Keratinocyte (primary cell): ENCODE results near the gene SEMA4D. TPM values are rescaled to one million over a fixed set of nuclear protein-coding genes. Genes with fewer than 3 reads are reported as not detected.

Experiments used
- DNase-seq: peaks from one replicate; pipeline ENCODE4 v3.0.0-alpha.2; 2011; ENCODE audit warnings: low read depth, missing footprints, low spot score
- FAIRE-seq: peaks from 2 replicates; lab custom pipeline; 2011; peaks lifted over from hg19 to GRCh38; lab: Jason Lieb, UNC
- H2AFZ ChIP-seq: 2 replicates; pipeline ENCODE4 v1.6.0; 2012; ENCODE audit warnings: low read length, control low read depth, inconsistent platforms; ENCODE audit not compliant: control insufficient read depth
- H3K27ac ChIP-seq: 2 replicates; pipeline ENCODE4 v1.5.1; 2011; ENCODE audit warnings: low read length; ENCODE audit not compliant: control insufficient read depth, insufficient read depth
- H3K27me3 ChIP-seq: 3 replicates; pipeline ENCODE4 v1.6.0; 2011; ENCODE audit warnings: low read length; ENCODE audit not compliant: control insufficient read depth, insufficient read depth; ENCODE audit errors: extremely low read depth
- H3K36me3 ChIP-seq, 2 experiments: 2 replicates in 1 of 2; 3 replicates in 1 of 2; pipeline ENCODE4 v1.5.1; 2011; ENCODE audit warnings: low read length in 2 of 2, mild to moderate bottlenecking in 1 of 2; ENCODE audit not compliant: control insufficient read depth in 2 of 2, insufficient read depth in 2 of 2; ENCODE audit errors: extremely low read depth in 1 of 2
- H3K4me1 ChIP-seq: 3 replicates; pipeline ENCODE4 v1.5.1; 2011; ENCODE audit warnings: low read length; ENCODE audit not compliant: control insufficient read depth, insufficient read depth; ENCODE audit errors: extremely low read depth
- H3K4me2 ChIP-seq: 3 replicates; pipeline ENCODE4 v1.6.0; 2011; ENCODE audit warnings: low read depth, low read length; ENCODE audit not compliant: control insufficient read depth, insufficient read depth; ENCODE audit errors: extremely low read depth
- H3K4me3 ChIP-seq, 3 experiments: fragments of 200-600 bp in 1 of 3; sonication (generic) in 1 of 3; 2 replicates in 2 of 3; 3 replicates in 1 of 3; pipeline ENCODE4 v1.5.1; 2011 to 2016; ENCODE audit warnings: low read length in 3 of 3, mild to moderate bottlenecking in 3 of 3, control low read depth in 2 of 3, inconsistent platforms in 1 of 3, low read depth in 1 of 3, mixed read lengths in 1 of 3, mixed run types in 1 of 3, moderate library complexity in 1 of 3; ENCODE audit not compliant: control insufficient read depth in 2 of 3, insufficient read depth in 2 of 3; ENCODE audit errors: extremely low read depth in 1 of 3
- H3K79me2 ChIP-seq: 2 replicates; pipeline ENCODE4 v1.6.0; 2012; ENCODE audit warnings: low read length; ENCODE audit not compliant: control insufficient read depth, insufficient read depth
- H3K9ac ChIP-seq: 3 replicates; pipeline ENCODE4 v1.6.0; 2011; ENCODE audit warnings: low read length; ENCODE audit not compliant: control insufficient read depth, insufficient read depth; ENCODE audit errors: extremely low read depth
- H3K9me1 ChIP-seq: 3 replicates; pipeline ENCODE4 v1.6.0; 2011; ENCODE audit warnings: low read length; ENCODE audit not compliant: control insufficient read depth, insufficient read depth; ENCODE audit errors: extremely low read depth
- H3K9me3 ChIP-seq: 2 replicates; pipeline ENCODE4 v1.5.1; 2012; ENCODE audit warnings: low read depth, low read length; ENCODE audit not compliant: control insufficient read depth
- H4K20me1 ChIP-seq: 3 replicates; pipeline ENCODE4 v1.6.0; 2011; ENCODE audit warnings: low read length; ENCODE audit not compliant: control insufficient read depth, insufficient read depth; ENCODE audit errors: extremely low read depth
- EZH2 ChIP-seq: IDR thresholded peaks from one replicate; pipeline ENCODE4 v1.6.1; 2012; ENCODE audit warnings: inconsistent platforms, mild to moderate bottlenecking, low read length, moderate library complexity
- dilution Hi-C: fragments of 300-500 bp; cut with MboI; formaldehyde crosslinking; loops from one replicate; pipeline ENCODE4 v1.7.0; 2020; ENCODE audit warnings: low sequenced_read_pairs; ENCODE audit not compliant: extremely low pct_ligation_motif_present
- polyA plus RNA-seq, 5 experiments: library from polyadenylated mRNA; depleted of rRNA in 3 of 5; stranded (reverse) in 3 of 5; stranded (forward) in 1 of 5; unstranded in 1 of 5; fragments of >200 nt; gene quantifications; 1 replicate in 1 of 5; 2 replicates in 3 of 5; 3 replicates in 1 of 5; pipeline versions ENCODE4 v1.2.1 to v1.2.3, GENCODE V29; 2011 to 2012; ENCODE audit warnings: missing spikeins in 2 of 5, low read depth in 1 of 5, low replicate concordance in 1 of 5
- TF ChIP-seq, protein P1 (sequence below), 3 experiments: IDR thresholded peaks in 1 of 3; conservative IDR thresholded peaks in 1 of 3; optimal IDR thresholded peaks in 1 of 3; 2 replicates in 2 of 3; 3 replicates in 1 of 3; pipeline versions ENCODE3 to v1.5.1; 2011; ENCODE audit warnings: low read length in 3 of 3, mild to moderate bottlenecking in 3 of 3, moderate library complexity in 2 of 3, control low read depth in 1 of 3, inconsistent platforms in 1 of 3; ENCODE audit not compliant: insufficient read depth in 2 of 3; ENCODE audit errors: extremely low read depth in 1 of 3

Gene SEMA4D
- polyA plus RNA-seq, 1 donor (not counting 4 experiments of a cell fraction or from before 2014, with no cell fraction given), result 0.43 TPM

DNA sequence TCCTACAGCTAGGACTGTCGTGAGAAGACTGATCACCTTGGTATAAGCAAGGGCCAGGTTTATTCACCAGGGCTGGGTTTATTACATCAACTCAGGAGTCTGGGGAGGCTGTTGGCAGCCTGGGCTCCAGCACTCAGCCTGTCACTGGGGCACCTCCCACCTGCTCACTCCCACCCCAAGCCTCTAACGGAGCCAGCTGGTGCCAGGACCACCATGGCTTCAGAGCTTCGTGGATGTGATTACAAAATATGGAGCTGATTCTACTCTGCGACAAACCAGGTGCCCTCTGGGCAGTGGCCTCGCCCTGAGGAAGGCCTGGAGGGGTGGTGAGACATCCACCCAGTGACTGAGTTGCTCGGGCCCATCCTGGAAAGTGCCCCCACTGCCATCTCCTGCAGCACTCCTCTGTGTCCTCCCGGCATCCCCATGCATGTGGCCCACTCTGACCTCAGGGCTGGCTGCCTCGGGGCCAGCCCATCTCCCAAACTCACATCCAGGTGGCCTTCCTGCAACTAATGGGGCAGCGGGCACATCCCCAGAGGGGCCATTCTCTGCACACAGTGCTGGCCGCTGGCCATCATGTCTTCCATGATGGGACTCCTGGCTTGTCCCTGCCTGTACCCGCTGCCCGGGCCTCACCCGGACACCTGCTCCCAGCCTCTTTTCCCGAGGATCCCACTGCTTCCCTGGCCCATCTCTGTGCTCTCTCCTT lies 130.0 kb downstream of the SEMA4D start:
- Histone ChIP-seq H3K4me2 (no peak overlapping the region), H3K4me1 (no peaks in the 10 kb centered on the region), H3K9me1 (no peaks in the 10 kb centered on the region), H3K4me3 (no peak overlapping the region), H4K20me1 (no peaks in the 10 kb centered on the region), H3K27me3 (no peaks in the 10 kb centered on the region), H3K27ac (no peak overlapping the region), H3K9me3 (no peaks in the 10 kb centered on the region), H2AFZ (no peak overlapping the region), H3K36me3 (no peaks in the 10 kb centered on the region), H3K79me2 (no peaks in the 10 kb centered on the region), H3K9ac (no peak overlapping the region)
- dilution Hi-C loops, result no loop called here
- FAIRE-seq (no peak), DNase-seq (no peak)
- TF ChIP-seq EZH2, result no peak
- TF ChIP-seq, protein P1, sequence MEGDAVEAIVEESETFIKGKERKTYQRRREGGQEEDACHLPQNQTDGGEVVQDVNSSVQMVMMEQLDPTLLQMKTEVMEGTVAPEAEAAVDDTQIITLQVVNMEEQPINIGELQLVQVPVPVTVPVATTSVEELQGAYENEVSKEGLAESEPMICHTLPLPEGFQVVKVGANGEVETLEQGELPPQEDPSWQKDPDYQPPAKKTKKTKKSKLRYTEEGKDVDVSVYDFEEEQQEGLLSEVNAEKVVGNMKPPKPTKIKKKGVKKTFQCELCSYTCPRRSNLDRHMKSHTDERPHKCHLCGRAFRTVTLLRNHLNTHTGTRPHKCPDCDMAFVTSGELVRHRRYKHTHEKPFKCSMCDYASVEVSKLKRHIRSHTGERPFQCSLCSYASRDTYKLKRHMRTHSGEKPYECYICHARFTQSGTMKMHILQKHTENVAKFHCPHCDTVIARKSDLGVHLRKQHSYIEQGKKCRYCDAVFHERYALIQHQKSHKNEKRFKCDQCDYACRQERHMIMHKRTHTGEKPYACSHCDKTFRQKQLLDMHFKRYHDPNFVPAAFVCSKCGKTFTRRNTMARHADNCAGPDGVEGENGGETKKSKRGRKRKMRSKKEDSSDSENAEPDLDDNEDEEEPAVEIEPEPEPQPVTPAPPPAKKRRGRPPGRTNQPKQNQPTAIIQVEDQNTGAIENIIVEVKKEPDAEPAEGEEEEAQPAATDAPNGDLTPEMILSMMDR (optimal IDR thresholded peaks at IDR 0.05 in 1 of 3, IDR thresholded peaks at IDR 0.05 in 1 of 3, conservative IDR thresholded peaks at IDR 0.05 in 1 of 3; ENCODE audit: extremely low read depth in 1 of 3, insufficient read depth in 2 of 3, low read length in 3 of 3), result no peak

DNA sequence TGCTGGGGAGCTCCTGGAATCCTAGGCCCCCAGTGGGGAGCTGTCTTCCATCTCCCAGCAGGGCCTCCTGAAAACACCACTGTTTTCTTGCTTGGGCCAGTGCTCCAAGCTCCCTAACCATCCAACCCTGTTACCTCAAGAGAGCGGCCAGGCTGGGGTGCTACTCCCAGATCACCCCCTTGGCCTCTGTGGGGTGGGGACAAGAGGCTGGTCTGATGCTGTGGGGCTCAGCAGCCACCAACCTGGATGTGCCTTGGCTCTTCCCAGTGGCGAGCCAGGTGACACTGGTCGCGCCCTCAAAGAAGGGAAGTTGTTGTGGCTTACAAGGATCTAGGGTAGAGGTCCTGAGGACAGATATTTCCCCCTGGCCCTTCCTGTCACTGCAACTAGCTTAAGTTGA lies 130.6 kb downstream of the SEMA4D start:
- dilution Hi-C loops, result no loop called here
- Histone ChIP-seq H3K27ac (no peak overlapping the region), H3K9me1 (no peaks in the 10 kb centered on the region), H3K27me3 (no peaks in the 10 kb centered on the region), H3K9me3 (no peaks in the 10 kb centered on the region), H3K79me2 (no peaks in the 10 kb centered on the region), H3K36me3 (peaks cover 3% of the 10 kb centered on the region in 2 experiments), H3K9ac (no peak overlapping the region), H4K20me1 (no peaks in the 10 kb centered on the region), H3K4me1 (no peaks in the 10 kb centered on the region), H3K4me3 (no peak overlapping the region), H2AFZ (no peak overlapping the region), H3K4me2 (no peak overlapping the region)
- FAIRE-seq (no peak), DNase-seq (no peak)
- TF ChIP-seq, protein P1 (optimal IDR thresholded peaks at IDR 0.05 in 1 of 3, IDR thresholded peaks at IDR 0.05 in 1 of 3, conservative IDR thresholded peaks at IDR 0.05 in 1 of 3; ENCODE audit: extremely low read depth in 1 of 3, insufficient read depth in 2 of 3, low read length in 3 of 3), result no peak
- no peak for TF ChIP-seq EZH2
